Smooth muscle cell (in vitro differentiated cells): ENCODE data around the gene FAM13C. TPM values are rescaled to one million over a fixed set of nuclear protein-coding genes. Genes with fewer than 3 reads are reported as not detected.

Source experiments
- DNase-seq: peaks from one replicate; lab custom pipeline; 2025; ENCODE audit not compliant: unreplicated experiment; lab: John Stamatoyannopoulos, UW
- H2AFZ ChIP-seq: fragments of 200-600 bp; sonication (generic); 2 replicates; pipeline ENCODE4 v1.6.0; 2016; ENCODE audit warnings: antibody characterized with exemption, low read depth, mild to moderate bottlenecking
- H3F3A ChIP-seq: fragments of 200-600 bp; sonication (generic); 2 replicates; pipeline ENCODE4 v1.6.0; 2017; ENCODE audit warnings: antibody characterized with exemption, low read depth
- H3K27ac ChIP-seq: fragments of 200-600 bp; sonication (generic); 2 replicates; pipeline ENCODE4 v1.5.1; 2016; ENCODE audit warnings: low read depth, mild to moderate bottlenecking
- H3K27me3 ChIP-seq: fragments of 200-600 bp; sonication (generic); 2 replicates; pipeline ENCODE4 v1.6.1; 2016; ENCODE audit warnings: low read depth, mild to moderate bottlenecking
- H3K36me3 ChIP-seq: fragments of 200-600 bp; sonication (generic); 2 replicates; pipeline ENCODE4 v1.5.1; 2016; ENCODE audit warnings: low read depth
- H3K4me1 ChIP-seq: fragments of 200-600 bp; sonication (generic); 2 replicates; pipeline ENCODE4 v1.5.1; 2016; ENCODE audit warnings: low read depth
- H3K4me2 ChIP-seq: fragments of 200-600 bp; sonication (generic); 2 replicates; pipeline ENCODE4 v1.6.0; 2016; ENCODE audit warnings: mild to moderate bottlenecking
- H3K4me3 ChIP-seq: fragments of 200-600 bp; sonication (generic); 2 replicates; pipeline ENCODE4 v1.5.1; 2016; ENCODE audit warnings: mild to moderate bottlenecking
- H3K79me2 ChIP-seq: fragments of 200-600 bp; sonication (generic); 2 replicates; pipeline ENCODE4 v1.6.0; 2016; ENCODE audit warnings: low read depth, mild to moderate bottlenecking
- H3K9ac ChIP-seq: fragments of 200-600 bp; sonication (generic); 2 replicates; pipeline ENCODE4 v1.6.0; 2016; ENCODE audit warnings: low read depth
- H3K9me3 ChIP-seq: fragments of 200-600 bp; sonication (generic); replicated peaks from 2 replicates; pipeline ENCODE4 v1.5.1; 2016; ENCODE audit warnings: low read depth
- H4K20me1 ChIP-seq: fragments of 200-600 bp; sonication (generic); 2 replicates; pipeline ENCODE4 v1.6.0; 2016; ENCODE audit warnings: low read depth
- WGBS: methylation state at CpG from one replicate; pipeline ENCODE4 v1.1.7; 2016; ENCODE audit warnings: low lambda C conversion rate; 5-methylcytosine and 5-hydroxymethylcytosine counted together
- polyA plus RNA-seq: library from polyadenylated mRNA; unstranded; fragments of >200 nt; fragmentation: Nextera tagmentation; extraction: Ambion mirVana; gene quantifications from 2 replicates; pipeline ENCODE4 v1.2.1, GENCODE V29; 2016
- total RNA-seq: library from RNA; depleted of rRNA; stranded (reverse); fragments of >200 nt; gene quantifications from 2 replicates; pipeline ENCODE4 v1.2.3, GENCODE V29; 2014
- TF ChIP-seq, protein P1 (sequence below): fragments of 200-600 bp; sonication (generic); IDR thresholded peaks from 2 replicates; pipeline ENCODE4 v1.5.1; 2017; ENCODE audit warnings: borderline replicate concordance, mild to moderate bottlenecking, antibody characterized with exemption; ENCODE audit not compliant: insufficient read depth, poor library complexity, severe bottlenecking

The FAM13C gene
- total and polyA plus RNA-seq, 2 experiments from 2014 or later = not detected

DNA sequence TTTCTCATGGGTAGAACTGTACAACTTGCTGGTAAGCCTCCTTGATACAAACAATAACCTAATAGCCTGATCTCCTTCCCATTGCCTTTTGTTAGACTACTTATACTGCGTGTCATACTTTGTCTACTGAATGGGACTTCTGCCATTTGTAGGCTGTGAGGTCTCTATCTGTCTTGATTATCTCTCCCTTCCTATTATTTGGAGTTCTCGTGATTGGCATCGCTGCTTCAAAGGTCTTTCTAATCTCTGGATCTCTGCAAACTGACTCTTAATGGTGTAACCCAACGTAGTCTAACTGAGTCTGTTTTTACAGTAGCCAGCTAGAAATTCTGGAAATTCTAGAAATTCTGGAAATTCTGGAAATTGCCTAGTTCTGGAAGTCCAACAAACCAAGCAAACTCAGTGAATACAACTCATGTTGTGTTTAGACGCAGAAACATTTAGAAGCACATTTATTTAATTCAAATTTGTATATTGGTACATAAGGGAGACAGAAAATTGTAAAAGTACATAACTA lies 156.1 kb downstream of the FAM13C start:
- WGBS = 47% methylated on average over 5 of the region's 5 CpGs
- Histone ChIP-seq H3K36me3 (no peaks in the 10 kb centered on the region), H3K27me3 (no peaks in the 10 kb centered on the region), H3K27ac (no peak overlapping the region), H3K9ac (no peak overlapping the region), H3K79me2 (no peaks in the 10 kb centered on the region), H3F3A (no peaks in the 10 kb centered on the region), H2AFZ (no peak overlapping the region), H3K4me1 (no peaks in the 10 kb centered on the region), H4K20me1 (no peaks in the 10 kb centered on the region), H3K4me2 (no peak overlapping the region), H3K9me3 (no peaks in the 10 kb centered on the region), H3K4me3 (no peak overlapping the region)
- TF ChIP-seq, protein P1, sequence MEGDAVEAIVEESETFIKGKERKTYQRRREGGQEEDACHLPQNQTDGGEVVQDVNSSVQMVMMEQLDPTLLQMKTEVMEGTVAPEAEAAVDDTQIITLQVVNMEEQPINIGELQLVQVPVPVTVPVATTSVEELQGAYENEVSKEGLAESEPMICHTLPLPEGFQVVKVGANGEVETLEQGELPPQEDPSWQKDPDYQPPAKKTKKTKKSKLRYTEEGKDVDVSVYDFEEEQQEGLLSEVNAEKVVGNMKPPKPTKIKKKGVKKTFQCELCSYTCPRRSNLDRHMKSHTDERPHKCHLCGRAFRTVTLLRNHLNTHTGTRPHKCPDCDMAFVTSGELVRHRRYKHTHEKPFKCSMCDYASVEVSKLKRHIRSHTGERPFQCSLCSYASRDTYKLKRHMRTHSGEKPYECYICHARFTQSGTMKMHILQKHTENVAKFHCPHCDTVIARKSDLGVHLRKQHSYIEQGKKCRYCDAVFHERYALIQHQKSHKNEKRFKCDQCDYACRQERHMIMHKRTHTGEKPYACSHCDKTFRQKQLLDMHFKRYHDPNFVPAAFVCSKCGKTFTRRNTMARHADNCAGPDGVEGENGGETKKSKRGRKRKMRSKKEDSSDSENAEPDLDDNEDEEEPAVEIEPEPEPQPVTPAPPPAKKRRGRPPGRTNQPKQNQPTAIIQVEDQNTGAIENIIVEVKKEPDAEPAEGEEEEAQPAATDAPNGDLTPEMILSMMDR = no peak
- DNase-seq = no peak

Other genes with a start within 250 kb of the FAM13C start
- gene PHYHIPL, start 185.9 kb downstream of the FAM13C start, total RNA-seq = 0.63 TPM in 1 of 2 replicates, not detected in the other
- gene PHYHIPL, start 185.9 kb downstream of the FAM13C start, polyA plus RNA-seq = 0.31 TPM in 1 of 2 replicates, not detected in the other